IPS DF 4.7 (cell line): ENCODE measurements around the gene TRAPPC2.
"Not testable (repeated sequence)": the region's sequence is repeated elsewhere in the genome, so short reads cannot be mapped to it uniquely, and the experiment has no call there.

Source experiments
- DNase-seq: peaks from one replicate; pipeline ENCODE4 v3.0.0-alpha.2; 2013; ENCODE audit warnings: low spot score; ENCODE audit errors: extremely low read depth

TRAPPC2 gene

DNA sequence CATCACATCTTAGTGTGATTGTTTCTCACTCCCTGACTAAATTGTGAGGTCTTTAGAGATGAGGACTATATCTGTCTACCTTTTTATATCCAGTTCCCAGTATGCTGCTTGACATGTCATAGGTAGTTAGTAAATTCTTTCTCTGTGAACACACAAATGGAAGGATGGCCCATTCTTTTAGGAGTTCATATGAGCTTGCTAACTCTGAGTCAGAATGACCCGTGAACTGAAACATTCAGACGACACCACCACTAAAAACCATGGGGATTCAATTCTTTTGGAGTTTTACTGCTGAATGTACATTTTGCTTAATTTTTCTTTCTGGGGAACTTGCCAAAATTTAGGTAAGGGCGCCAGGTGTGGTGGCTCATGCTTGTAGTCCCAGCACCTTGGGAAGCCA lies 14.1 kb upstream of the TRAPPC2 start:
- DNase-seq, result no peak

DNA sequence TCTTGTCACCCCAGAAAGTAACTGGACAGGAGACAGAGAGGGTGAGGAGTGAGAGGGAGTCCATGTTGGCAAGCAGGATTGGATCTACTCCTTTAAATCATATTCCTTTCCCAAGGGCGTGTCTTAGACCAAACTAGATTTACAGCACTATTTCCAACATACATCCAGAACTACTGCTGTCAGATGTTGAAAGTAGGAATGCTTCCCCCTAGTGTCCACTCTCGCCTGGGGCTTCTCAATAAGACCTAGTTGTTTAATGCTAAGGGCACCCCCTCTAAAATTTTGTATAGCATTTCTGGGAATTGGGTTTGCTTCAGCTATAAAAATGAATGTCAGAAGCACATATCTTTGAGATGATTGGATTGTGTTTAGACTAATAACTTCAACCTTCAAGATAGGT lies 13.4 kb upstream of the TRAPPC2 start:
- no peak for DNase-seq

DNA sequence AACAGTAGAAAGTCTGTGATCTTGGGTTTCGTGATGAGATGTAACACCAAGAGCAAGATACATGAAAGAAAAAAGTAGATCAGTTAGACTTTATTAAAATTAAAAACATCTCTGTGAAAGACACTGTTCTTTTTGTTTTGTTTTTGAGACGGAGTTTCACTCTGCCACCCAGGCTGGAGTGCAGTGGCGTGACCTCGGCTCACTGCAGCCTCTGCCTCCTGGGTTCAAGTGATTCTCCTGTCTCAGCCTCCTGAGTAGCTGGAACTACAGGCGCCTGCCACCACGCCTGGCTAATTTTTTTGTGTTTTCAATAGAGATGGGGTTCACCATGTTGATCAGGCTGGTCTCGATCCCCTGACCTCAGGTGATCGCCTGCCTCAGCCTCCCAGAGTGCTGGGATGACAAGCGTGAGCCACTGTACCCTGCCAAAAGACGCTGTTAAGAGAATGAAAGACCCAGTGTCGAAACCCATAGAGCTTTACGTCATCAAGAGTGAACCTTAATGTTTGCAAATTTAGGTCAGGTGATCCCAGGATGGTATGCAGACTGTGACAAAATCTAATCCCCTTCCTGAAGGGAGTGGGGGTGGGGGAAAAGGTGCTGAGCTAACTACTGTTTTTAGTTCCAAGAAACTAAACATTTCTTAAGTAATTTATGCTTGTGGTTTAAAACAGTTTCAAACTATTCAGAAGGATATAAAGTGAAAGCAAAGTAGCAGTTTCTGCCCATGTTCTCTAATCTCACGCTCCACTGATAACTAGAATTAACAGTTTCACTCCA lies 8.2 kb upstream of the TRAPPC2 start:
- no peak for DNase-seq

DNA sequence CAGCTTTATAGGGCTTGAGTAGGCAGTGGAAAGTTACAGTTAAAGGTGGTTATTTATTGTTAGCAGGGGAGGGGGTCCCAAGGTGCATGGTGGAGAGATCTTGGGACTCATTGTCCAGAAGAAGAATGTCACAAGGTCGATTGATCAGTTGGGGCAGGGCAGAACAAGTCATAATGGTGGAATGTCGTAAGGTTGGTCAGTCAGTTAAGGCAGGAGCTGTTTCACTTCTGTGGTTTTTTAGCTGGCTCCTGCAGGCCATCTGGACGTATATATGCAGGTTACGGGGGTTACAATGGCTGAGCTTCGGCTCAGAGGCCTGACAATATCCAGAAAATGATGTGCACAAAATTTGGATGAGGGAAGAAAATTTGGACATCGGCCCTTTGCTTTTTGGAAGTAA lies 7.3 kb upstream of the TRAPPC2 start:
- no peak for DNase-seq

DNA sequence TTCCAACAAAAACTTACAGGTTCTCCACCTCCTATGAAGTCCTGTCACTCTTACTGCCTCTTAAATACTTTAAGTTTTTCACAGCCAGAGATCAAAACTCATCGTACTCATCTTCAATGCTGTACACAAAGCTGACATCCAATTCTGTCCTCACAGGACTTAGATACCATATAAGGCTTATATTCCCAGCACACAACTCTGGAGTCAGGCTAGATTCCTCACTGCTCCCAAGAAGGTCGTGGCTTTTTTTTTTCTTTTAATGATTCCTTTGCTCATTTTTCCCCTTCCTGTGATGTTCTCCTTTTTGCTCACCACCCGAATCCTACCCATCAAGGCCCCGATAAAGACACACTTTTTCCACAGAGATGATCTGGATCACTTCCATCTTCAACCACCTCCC lies 914 bp downstream of the TRAPPC2 start:
- no peak for DNase-seq

DNA sequence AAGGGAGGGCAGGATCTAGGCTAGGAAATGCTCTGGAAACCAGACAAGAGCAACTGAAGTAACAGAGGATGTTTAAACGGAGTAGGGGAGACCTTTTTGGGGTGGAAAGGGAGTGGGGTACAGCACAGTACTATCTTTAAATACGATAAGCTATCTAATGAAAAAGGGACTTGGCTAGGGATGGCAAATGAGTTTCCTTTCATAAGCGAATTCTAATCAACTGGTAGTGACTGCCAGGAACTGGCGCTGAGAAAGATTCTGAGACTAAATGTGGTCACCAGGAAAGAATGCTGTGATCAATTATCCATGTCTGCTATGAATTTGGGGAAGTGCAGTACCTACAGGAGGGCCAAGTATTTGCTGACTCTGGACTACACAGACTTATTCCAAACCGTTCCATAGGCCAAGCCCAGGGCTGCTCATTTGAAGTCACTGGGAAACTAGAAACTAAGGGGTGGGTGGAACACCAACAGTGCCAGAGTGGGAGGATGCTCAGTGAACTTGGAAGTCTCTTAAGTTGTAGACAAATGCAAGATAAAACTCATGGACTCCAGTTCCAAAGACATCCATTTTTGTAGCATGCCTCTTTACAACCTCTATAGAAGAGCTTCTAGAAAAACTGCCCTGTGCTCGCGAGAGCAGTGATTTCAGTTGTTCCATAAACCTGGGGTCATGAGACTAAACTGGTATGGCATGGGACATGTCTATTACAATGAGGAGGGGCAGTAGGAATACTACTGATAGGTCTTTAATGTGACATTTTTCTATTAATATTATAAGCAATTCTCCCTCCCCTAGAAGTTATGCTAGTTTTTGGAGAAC lies 2.0 kb downstream of the TRAPPC2 start:
- DNase-seq, result no peak

DNA sequence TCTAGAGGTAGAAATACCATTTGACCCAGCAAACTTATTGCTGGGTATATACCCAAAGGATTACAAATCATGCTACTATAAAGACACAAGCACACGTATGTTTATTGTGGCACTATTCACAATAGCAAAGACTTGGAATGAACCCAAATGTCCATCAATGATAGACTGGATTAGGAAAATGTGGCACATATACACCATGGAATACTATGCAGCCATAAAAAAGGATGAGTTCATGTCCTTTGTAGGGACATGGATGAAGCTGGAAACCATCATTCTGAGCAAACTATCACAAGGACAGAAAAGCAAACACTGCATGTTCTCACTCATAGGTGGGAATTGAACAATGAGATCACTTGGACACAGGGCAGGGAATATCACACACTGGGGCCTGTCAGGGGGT lies 3.9 kb downstream of the TRAPPC2 start:
- DNase-seq, result not testable (repeated sequence)

DNA sequence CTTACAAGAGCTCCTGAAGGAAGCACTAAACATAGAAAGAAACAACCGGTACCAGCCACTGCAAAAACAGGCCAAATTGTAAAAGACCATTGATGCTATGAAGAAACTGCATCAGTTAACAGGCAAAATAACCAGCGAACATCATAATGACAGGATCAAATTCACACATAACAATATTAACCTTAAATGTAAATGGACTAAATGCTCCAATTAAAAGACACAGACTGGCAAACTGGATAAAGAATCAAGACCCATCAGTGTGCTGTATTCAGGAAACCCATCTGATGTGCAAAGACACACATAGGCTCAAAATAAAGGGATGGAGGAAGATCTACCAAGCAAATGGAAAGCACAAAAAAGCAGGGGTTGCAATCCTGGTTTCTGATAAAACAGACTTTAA lies 7.8 kb downstream of the TRAPPC2 start:
- DNase-seq, result not testable (repeated sequence)

DNA sequence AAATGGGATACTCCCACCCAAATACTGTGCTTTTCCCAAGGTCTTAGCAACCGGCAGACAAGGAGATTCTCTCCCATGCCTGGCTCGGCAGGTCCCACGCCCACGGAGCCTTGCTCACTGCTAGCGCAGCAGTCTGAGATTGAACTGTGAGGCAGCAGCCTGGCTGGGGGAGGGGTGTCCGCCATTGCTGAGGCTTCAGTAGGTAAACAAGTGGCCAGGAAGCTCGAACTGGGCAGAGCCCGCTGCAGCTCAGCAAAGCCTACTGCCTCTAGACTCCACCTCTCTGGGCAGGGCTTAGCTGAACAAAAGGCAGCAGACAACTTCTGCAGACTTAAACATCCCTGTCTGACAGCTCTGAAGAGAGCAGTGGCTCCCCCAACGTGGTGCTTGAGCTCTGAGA lies 9.5 kb downstream of the TRAPPC2 start:
- DNase-seq, result not testable (repeated sequence)

DNA sequence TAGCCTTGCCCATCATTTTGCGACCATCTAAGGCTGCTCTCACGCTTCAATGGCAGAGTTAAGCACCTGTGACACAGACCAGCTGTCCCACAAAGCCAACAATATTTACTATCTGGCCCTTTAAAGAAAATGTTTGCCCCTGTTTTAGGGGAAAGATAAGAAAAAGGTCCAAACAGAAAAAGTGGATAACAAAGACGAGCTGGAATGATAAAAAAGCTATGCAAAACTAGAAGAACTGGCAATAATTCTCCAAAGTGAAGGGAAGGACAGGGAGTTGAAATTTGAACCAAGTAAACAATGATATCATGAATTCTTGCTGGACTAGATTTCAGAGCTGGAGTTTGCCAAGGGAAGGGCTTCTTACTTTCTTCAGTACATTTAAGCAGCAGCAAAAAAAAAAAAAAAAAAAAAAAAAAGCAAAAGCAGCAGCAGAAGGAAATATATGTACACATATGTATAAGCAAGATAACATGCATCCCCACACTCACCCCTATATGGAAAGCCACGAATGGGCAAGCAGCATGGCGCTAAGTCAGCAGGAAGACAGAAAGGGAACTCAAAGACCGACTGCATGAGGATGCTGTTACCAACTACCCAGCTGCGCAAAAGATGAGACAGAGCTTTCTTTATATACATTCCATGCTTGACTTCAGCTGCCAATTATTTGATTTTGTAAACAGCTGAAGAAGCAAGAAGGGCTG lies 12.5 kb downstream of the TRAPPC2 start:
- no peak for DNase-seq

DNA sequence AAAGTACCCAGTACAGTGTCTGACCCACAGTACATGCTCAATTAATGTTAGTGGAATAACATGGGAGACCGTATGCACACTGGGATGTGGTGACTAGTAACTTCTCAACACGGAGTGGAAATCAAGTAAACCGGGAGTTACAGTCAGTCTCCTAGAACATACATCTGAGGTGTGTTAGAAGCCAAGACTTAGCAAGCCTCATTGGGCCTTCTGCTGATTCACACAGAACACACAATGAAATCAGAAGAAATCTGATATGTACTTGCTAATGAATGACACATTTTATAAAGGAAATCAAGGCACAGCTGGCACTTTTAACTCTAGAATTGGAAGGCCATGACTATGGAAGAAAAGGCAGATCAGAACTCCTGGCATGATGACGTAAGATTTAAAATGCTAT lies 13.0 kb downstream of the TRAPPC2 start:
- no peak for DNase-seq

DNA sequence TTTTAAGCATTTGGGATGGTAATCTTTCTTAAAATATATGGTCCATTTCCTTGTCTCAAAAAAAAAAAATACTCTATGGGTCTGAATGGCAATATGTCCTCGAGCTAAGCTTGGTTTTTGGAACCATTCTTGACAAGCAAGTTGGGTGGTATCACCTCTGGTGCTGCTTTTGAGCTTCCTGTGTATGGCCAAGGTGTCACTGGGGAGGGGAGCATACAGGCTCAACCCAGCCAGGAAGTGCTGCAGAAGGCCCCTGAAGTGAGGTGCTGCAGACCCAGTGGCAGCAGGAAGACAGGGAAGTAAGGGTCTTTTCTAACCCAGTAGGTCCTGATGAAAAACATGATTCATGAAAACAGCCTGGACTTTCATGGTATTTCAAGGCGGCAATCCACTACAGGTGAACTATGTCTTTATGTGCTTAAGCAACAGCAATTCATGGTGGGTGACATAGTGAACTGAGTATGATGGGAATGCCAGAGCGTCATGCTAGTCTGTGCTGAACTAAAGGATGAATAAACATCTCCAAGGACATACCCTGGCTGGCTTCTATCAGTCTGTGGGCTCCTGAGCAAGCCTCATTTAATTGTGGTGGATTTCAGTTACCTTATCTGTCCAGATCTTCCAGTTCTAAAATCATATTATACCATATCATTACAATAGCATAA lies 15.1 kb downstream of the TRAPPC2 start:
- DNase-seq, result no peak

DNA sequence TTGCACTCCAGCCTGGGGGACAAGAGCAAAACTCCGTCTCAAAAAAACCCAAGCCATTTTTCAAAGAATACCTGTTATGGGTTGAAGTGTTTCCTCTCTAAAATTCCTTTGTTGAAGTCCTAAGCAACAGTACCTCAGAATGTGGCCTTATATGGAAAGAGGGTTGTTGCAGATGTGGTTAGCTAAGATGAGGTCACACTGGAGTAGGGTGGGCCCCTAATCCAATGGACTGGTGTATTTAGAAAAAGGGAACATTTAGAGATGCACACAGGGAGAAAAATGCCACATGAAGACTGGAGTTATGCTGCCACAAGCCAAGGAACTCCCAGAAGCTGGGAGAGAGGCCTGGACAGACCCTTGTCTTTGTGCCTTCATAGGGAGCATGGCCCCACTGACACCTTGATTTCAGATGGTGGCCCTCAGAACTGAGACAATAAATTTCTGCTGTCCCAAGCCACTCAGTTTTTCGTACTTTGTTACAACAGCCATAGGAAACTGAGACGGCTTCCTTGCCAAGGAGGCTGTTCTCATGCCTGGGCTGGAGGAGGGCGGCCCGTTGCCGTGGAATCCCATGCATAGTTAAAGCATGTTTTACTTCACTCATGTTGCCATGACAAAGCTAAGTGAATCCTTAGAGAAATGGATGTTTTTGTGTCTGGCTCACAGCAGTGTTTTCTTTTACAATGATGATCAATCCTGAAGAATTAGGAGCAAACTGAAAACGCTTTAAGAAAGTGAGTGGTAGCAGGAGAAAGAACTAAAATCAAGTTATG lies 16.5 kb downstream of the TRAPPC2 start:
- DNase-seq, result no peak

DNA sequence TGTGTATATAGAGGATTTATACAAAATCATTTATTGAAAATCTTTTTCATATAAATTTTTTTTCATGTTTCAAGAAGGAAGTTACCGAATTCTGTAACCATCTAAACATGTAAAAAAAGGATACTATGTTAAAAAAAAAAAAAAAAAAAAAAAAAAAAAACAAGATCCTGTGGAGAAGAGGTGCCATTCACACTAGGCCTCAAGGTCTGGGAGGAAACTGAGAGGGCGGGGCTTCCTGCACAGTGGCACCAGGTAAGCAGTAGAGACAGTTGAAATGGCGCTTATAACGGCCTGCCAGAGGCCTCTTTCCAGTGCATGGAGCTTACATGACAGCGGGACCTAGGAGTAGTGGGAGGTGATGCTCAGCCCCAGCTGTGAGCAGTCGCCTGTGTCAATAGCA lies 17.5 kb downstream of the TRAPPC2 start:
- no peak for DNase-seq

DNA sequence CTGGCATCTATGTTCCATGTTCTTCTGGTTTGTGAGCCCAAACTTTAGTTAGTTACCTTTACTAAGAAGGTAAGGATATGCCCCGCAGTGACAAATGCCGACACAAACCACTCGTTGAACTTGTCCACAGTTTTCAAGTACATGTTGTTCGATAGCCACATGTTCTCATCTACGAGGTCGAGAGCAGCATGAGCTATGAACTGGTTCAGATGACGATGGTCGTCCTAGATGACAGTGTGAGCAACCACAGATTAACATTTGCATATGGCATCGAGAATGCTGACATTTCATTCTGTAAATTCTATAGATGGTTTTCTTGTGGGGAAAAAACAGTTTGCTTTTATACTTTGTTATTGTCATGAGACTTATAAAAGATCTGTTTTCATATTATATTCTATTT lies 18.0 kb downstream of the TRAPPC2 start:
- DNase-seq, result no peak

DNA sequence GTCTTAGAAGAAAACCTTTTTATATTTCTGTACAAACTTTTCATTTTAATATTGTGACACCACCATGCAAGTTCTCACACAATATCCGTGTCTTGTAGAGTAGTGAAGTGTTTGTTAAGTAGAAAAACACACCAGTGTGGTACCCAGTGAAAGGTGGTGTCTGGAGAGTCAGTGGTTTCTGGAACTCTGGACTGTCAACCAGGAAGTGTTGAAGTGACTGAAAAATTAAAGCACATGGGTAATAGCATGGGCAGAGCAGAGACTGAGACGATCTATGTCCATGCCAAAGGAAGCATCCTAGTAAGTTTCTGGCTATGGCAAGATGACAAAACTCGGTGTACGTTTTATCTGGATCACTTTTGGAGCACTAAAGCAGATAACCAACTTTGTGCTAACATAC lies 23.3 kb downstream of the TRAPPC2 start:
- no peak for DNase-seq

DNA sequence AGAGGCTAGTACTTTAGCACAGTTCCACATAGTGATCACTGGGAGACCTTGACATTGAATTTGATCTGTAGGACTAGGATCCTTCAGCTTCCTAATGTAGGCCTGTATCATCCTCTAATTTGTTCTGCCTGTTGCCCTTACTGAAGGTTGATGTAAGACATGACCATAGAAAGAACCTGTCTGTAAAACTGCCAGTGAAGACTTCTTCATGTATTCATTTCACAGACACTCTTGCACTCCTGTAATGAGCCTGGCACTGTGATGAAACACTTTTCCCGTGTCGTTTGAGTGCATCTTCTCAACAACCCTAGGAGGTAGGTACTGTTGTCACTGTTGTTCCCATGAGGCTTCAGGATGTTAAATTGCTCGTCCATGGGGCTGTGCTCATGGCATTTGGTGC lies 30.8 kb downstream of the TRAPPC2 start:
- DNase-seq, result no peak

DNA sequence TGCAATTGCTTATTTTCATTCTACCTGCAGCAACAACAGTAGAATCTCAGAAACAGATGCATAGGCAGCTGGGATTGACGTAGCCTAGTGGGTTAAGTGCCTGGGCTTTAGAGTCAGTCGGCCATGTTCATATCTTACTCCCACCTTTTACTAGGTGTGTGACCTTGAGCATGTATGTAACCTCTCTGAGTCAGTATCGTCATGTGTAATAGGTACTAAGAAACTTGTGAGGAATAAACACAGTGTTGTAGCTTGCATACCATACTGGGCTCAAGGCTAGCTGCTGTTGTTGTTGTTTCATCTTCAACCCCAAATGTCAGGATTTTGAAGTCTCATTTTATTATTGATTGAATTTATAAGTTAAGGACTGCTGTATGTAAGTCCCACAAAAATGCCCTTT lies 31.3 kb downstream of the TRAPPC2 start:
- no peak for DNase-seq

DNA sequence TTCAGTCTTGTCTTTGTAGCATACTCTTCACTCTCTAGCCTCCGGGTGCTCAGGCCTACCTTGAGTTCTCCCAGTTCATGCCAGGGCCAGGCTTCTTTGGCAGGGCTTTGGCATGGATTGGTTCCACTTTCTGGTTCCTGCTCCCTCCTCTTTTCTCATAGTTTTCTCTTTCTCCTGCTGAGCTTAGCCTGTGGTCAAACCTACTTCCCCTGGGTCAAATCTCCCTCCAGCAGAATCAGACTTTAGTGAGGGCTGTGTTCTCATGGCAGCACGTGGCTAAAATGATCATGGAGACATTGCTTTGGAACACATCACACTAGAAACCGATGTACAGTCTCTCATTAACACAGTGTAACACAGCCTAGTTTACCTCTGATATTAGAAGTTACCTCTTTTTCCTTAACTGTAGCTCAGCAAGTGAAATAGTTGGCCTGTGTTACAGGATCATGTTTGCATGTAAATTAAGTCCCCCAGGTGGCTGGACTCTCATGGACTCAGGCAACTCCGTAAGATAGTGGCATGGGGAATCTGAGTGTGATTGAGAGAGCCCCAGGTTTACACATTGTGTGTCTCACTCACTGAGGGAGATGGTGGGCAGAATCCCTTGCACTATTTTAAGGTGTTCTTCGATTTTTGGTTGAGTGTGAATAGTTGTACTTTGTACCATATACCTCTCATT lies 32.2 kb downstream of the TRAPPC2 start:
- no peak for DNase-seq

DNA sequence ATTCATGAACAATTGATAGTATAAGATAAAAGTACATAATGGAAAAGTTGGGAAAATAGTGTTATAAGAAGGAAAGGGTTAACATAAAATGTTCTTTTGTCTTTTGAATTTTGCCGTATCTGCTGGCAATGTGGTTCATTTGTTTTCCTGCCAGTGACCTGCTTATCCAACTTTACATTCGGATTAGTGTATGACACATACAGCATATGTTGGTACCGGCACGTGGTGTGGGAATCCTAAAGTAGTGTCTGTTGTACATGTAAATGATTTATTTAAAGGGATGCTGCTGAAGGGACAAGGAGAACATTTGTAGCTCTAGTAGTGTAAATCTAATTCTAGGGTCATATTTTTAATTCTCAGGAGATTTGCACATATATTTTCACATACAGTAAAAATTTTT lies 34.0 kb downstream of the TRAPPC2 start:
- DNase-seq, result no peak
